Vagina (tissue), 2 donors: ENCODE measurements around the gene TMEM176A.

Experiments used
- POLR2A ChIP-seq, 2 donors: fragments of 450-650 bp; IDR thresholded peaks; one replicate each; pipeline ENCODE4 v1.6.1; 2017; ENCODE audit warnings: antibody characterized with exemption in 2 of 2, mild to moderate bottlenecking in 2 of 2, moderate library complexity in 2 of 2
- POLR2AphosphoS5 ChIP-seq, 2 donors: sonication (generic); formaldehyde crosslinking; IDR thresholded peaks; one replicate each; pipeline ENCODE4 v1.9.0; 2017; ENCODE audit warnings: antibody characterized with exemption in 2 of 2, mild to moderate bottlenecking in 2 of 2, low read depth in 1 of 2; ENCODE audit not compliant: insufficient read depth in 1 of 2
- TF ChIP-seq, protein P1 (sequence below), 3 experiments: fragments of 450-650 bp in 2 of 3; fragments of 200-600 bp in 1 of 3; sonication (generic) in 1 of 3; IDR thresholded peaks; one replicate each; pipeline ENCODE4 v1.5.1; 2017 to 2019; ENCODE audit warnings: antibody characterized with exemption in 3 of 3, mild to moderate bottlenecking in 2 of 3, moderate library complexity in 2 of 3

DNA sequence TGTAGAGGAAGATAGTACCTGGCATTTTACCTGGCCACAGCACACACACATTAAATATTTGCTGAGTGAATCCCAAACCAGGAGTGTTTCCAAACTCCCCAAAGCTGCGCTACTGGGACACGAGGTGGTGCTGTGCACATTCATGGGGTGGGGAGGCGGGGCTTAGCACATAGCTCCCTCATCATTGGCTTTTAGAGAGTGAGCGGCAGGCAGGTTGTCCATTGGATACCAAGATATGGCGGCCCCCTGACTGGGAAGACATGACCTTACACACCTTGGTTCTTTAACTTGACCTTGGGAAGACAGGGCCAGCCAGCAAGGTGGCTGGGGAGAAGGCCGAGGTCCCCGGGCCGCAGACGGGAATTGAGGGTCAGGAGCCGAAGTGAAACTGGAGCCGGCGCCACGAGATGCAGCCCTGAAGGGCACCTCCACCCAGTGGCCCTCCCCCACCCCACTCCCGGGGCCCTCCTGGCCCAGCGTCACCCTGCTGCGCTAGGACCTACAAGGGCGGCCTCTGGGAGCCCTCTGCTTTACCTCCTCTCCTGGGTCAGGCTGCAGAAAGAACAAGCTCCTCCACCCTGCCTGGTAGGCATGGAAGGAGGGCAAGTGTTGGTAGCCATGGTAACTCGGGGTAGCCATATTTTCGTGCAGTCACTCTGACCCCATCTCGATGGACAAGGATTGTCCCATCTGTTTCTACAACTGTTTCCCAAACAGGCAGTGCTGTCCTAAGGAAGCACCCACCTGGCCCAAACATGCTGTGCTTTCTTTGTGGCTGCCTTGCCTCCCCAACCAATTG lies 24.0 kb downstream of the TMEM176A start:
- TF ChIP-seq, protein P1, sequence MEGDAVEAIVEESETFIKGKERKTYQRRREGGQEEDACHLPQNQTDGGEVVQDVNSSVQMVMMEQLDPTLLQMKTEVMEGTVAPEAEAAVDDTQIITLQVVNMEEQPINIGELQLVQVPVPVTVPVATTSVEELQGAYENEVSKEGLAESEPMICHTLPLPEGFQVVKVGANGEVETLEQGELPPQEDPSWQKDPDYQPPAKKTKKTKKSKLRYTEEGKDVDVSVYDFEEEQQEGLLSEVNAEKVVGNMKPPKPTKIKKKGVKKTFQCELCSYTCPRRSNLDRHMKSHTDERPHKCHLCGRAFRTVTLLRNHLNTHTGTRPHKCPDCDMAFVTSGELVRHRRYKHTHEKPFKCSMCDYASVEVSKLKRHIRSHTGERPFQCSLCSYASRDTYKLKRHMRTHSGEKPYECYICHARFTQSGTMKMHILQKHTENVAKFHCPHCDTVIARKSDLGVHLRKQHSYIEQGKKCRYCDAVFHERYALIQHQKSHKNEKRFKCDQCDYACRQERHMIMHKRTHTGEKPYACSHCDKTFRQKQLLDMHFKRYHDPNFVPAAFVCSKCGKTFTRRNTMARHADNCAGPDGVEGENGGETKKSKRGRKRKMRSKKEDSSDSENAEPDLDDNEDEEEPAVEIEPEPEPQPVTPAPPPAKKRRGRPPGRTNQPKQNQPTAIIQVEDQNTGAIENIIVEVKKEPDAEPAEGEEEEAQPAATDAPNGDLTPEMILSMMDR (IDR thresholded peaks at IDR 0.05) = no peak
- TF ChIP-seq POLR2A (IDR thresholded peaks at IDR 0.05) (no peak), POLR2AphosphoS5 (IDR thresholded peaks at IDR 0.05; ENCODE audit: insufficient read depth in 1 of 2, low read depth in 1 of 2) (no peak)
